ENCODE data around the gene CELF2. TPM values are rescaled to one million over a fixed set of nuclear protein-coding genes. Genes with fewer than 3 reads are reported as not detected.

The CELF2 gene
- total RNA-seq, 4 donors from 2014 or later: 106 to 127 (median 120) TPM

GRCh38 chr10:11068861-11069633 lies 51.4 kb downstream of the CELF2 start:
- TF ChIP-seq, protein P1, sequence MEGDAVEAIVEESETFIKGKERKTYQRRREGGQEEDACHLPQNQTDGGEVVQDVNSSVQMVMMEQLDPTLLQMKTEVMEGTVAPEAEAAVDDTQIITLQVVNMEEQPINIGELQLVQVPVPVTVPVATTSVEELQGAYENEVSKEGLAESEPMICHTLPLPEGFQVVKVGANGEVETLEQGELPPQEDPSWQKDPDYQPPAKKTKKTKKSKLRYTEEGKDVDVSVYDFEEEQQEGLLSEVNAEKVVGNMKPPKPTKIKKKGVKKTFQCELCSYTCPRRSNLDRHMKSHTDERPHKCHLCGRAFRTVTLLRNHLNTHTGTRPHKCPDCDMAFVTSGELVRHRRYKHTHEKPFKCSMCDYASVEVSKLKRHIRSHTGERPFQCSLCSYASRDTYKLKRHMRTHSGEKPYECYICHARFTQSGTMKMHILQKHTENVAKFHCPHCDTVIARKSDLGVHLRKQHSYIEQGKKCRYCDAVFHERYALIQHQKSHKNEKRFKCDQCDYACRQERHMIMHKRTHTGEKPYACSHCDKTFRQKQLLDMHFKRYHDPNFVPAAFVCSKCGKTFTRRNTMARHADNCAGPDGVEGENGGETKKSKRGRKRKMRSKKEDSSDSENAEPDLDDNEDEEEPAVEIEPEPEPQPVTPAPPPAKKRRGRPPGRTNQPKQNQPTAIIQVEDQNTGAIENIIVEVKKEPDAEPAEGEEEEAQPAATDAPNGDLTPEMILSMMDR (IDR thresholded peaks at IDR 0.05): no peak
- TF ChIP-seq EP300 (IDR thresholded peaks at IDR 0.05): no peak
- no peak for TF ChIP-seq POLR2A (IDR thresholded peaks at IDR 0.05)
- Histone ChIP-seq H3K4me1 (peaks cover 0 to 72% (median 17%) of the 10 kb centered on the region in 4 donors), H3K27me3 (no peaks in the 10 kb centered on the region), H3K36me3 (no peaks in the 10 kb centered on the region), H3K4me3 (no peak overlapping the region), H3K27ac (peak overlapping the region in 1 of 4 donors; percentile 12), H3K9me3 (no peaks in the 10 kb centered on the region)
- WGBS, 2 donors: 84 to 89% methylated on average over 4 of the region's 4 CpGs
- DNase-seq (ENCODE audit: low spot score in 2 of 2): no peak

- Histone ChIP-seq H3K4me1 (peaks cover 0 to 74% (median 16%) of the 10 kb centered on the region in 4 donors), H3K36me3 (no peaks in the 10 kb centered on the region), H3K4me3 (no peak overlapping the region), H3K27me3 (no peaks in the 10 kb centered on the region), H3K27ac (peak overlapping the region in 2 of 4 donors; percentile 11 to 55), H3K9me3 (no peaks in the 10 kb centered on the region)
- no peak for DNase-seq (ENCODE audit: low spot score in 2 of 2)
- TF ChIP-seq EP300 (IDR thresholded peaks at IDR 0.05): no peak
- TF ChIP-seq, protein P1 (IDR thresholded peaks at IDR 0.05): no peak
- no peak for TF ChIP-seq POLR2A (IDR thresholded peaks at IDR 0.05)
- WGBS, 2 donors: 43 to 49% methylated on average over 4 of the region's 4 CpGs
Observed at GRCh38 chr10:11073410-11073809, 55.7 kb downstream of the CELF2 start.

DNA sequence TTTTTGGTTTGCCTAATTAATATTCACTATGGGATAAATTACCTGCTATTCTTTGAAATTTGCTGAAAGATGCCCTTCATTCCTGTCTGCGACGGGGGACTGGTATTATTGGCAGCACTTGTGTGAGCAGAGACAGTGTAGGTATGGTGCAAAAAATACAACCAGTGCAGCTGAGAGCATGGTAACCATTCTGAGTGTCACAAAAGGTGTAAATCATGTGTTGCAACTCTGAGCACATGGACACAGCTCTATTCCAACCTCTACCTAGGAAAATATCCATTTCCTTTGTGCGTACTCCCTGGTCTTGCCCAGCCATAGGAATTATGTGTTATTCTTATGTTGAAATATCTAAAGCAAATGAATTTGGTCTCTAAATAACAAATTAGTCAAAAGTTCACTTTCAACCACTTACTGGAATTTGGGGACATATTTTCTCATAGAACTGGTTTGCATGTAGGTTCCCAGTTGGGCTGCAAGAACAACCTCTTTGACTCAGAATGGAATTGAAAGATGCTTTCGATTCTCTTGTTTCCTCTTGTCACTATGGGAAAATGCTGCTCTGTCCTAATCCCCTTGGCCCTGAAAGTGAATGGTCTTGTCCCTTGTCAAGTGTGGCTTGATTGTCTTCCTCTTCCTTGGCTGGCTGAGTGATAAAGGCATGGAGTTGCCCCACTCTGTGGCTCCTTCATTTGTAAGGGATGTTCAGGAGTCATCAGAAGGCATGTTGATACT lies 57.0 kb downstream of the CELF2 start:
- 77 to 86% methylated on average over 4 of the region's 4 CpGs for WGBS, 2 donors
- peak overlapping the region in 1 of 4 donors; percentile 55 for H3K27ac ChIP-seq
- no peak for DNase-seq (ENCODE audit: low spot score in 2 of 2)
- no peaks in the 10 kb centered on the region for H3K27me3 ChIP-seq
- H3K36me3 ChIP-seq: no peaks in the 10 kb centered on the region
- H3K9me3 ChIP-seq: no peaks in the 10 kb centered on the region
- H3K4me3 ChIP-seq: no peak overlapping the region
- TF ChIP-seq EP300 (IDR thresholded peaks at IDR 0.05) (no peak), POLR2A (IDR thresholded peaks at IDR 0.05) (no peak)
- TF ChIP-seq, protein P1 (IDR thresholded peaks at IDR 0.05): no peak
- peaks cover 0 to 69% (median 16%) of the 10 kb centered on the region in 4 donors for H3K4me1 ChIP-seq

DNA sequence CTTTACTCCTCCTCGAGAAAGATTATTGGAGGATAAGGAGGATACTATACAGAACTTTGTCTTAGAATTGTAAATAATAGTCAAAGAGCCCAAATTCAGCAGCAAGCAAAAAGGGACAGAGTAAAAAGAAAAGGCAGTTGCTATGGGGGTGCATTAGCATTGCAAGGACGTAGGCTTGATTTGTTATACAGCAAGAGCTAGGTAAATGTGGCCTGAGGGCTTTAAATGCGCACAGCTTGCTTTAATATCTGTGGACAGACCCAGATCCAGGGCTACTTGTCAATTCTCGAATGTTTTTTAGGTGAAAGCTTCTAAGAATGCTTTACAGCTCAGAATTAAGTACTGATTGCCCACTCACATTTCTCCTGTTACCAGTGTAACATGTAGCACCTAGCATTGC lies 58.5 kb downstream of the CELF2 start:
- Histone ChIP-seq H3K9me3 (no peaks in the 10 kb centered on the region), H3K27me3 (no peaks in the 10 kb centered on the region), H3K36me3 (no peaks in the 10 kb centered on the region), H3K4me1 (peaks cover 0 to 69% (median 20%) of the 10 kb centered on the region in 4 donors), H3K4me3 (no peak overlapping the region), H3K27ac (peak overlapping the region in 1 of 4 donors; percentile 58)
- 62 to 68% methylated on average over 4 of the region's 4 CpGs for WGBS, 2 donors
- TF ChIP-seq, protein P1 (IDR thresholded peaks at IDR 0.05): no peak
- no peak for TF ChIP-seq POLR2A (IDR thresholded peaks at IDR 0.05)
- no peak for TF ChIP-seq EP300 (IDR thresholded peaks at IDR 0.05)
- DNase-seq (ENCODE audit: low spot score in 2 of 2): no peak

DNA sequence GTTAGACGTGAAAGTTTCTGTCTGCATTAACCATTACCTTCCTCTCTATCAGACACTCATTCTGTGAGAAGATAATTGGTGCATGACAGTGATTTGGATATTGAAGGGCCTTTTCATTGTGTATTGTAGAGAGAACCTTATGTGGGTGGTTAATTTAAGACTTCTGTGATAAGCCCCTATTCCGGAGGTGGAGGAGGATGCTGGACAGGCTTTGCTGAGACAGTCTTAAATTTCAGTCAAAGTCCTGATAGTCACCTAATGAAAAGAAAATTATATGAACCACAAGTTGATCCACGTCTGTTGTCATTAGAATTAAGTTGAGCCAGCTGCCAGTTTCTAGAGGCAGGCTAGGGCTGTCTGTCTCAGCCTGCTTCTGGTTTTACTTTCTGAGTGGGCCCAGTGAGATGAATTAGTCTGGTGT lies 62.9 kb downstream of the CELF2 start:
- 53 to 55% methylated on average over 3 of the region's 3 CpGs for WGBS, 2 donors
- Histone ChIP-seq H3K9me3 (no peaks in the 10 kb centered on the region), H3K36me3 (no peaks in the 10 kb centered on the region), H3K27me3 (no peaks in the 10 kb centered on the region), H3K4me3 (no peak overlapping the region), H3K4me1 (peaks cover 0 to 62% (median 23%) of the 10 kb centered on the region in 4 donors), H3K27ac (peak overlapping the region in 2 of 4 donors; percentile 60 to 76)
- DNase-seq (ENCODE audit: low spot score in 2 of 2): no peak
- TF ChIP-seq, protein P1 (IDR thresholded peaks at IDR 0.05): no peak
- TF ChIP-seq POLR2A (IDR thresholded peaks at IDR 0.05) (no peak), EP300 (IDR thresholded peaks at IDR 0.05) (no peak)
